KMS-11 (cell line): ENCODE measurements around the gene NAB1.

Source experiments
- H2AFZ ChIP-seq: fragments of 200-600 bp; sonication (generic); 2 replicates; pipeline ENCODE4 v1.6.1; 2016; ENCODE audit warnings: antibody characterized with exemption, mixed run types, low read depth
- H3K27ac ChIP-seq: fragments of 200-600 bp; sonication (generic); 2 replicates; pipeline ENCODE4 v1.6.1; 2016; ENCODE audit warnings: mild to moderate bottlenecking, mixed run types
- H3K27me3 ChIP-seq: fragments of 200-600 bp; sonication (generic); 2 replicates; pipeline ENCODE4 v1.6.1; 2017; ENCODE audit warnings: mild to moderate bottlenecking, low read depth, mixed run types, moderate library complexity; ENCODE audit not compliant: insufficient read depth
- H3K36me3 ChIP-seq: fragments of 200-600 bp; sonication (generic); 2 replicates; pipeline ENCODE4 v1.6.1; 2017; ENCODE audit warnings: mild to moderate bottlenecking, mixed run types; ENCODE audit not compliant: insufficient read depth
- H3K4me1 ChIP-seq: fragments of 200-600 bp; sonication (generic); 2 replicates; pipeline ENCODE4 v1.6.1; 2016; ENCODE audit warnings: mild to moderate bottlenecking, low read depth, mixed run types; ENCODE audit not compliant: poor library complexity, severe bottlenecking
- H3K4me2 ChIP-seq: fragments of 200-600 bp; sonication (generic); 2 replicates; pipeline ENCODE4 v1.7.0; 2016; ENCODE audit warnings: mild to moderate bottlenecking, mixed run types
- H3K4me3 ChIP-seq: fragments of 200-600 bp; sonication (generic); IDR thresholded peaks from 2 replicates; pipeline ENCODE4 v1.6.1; 2017; ENCODE audit warnings: low read depth, low read length, mixed read lengths; ENCODE audit not compliant: insufficient read depth
- H3K79me2 ChIP-seq: fragments of 200-600 bp; sonication (generic); 2 replicates; pipeline ENCODE4 v1.6.1; 2016; ENCODE audit warnings: low read depth, mixed run types; ENCODE audit not compliant: insufficient read depth
- H3K9ac ChIP-seq: fragments of 200-600 bp; sonication (generic); 2 replicates; pipeline ENCODE4 v1.6.1; 2016; ENCODE audit warnings: mild to moderate bottlenecking, mixed run types
- H4K20me1 ChIP-seq: fragments of 200-600 bp; sonication (generic); 2 replicates; pipeline ENCODE4 v1.6.1; 2016; ENCODE audit warnings: mild to moderate bottlenecking, mixed run types; ENCODE audit not compliant: insufficient read depth
- CTCF ChIP-seq: fragments of 200-600 bp; sonication (generic); conservative IDR thresholded peaks from 2 replicates; pipeline ENCODE4 v1.6.1; 2017; ENCODE audit warnings: low read depth, mild to moderate bottlenecking, antibody characterized with exemption, low read length, moderate library complexity, mixed read lengths

The NAB1 gene

GRCh38 chr2:190636361-190636760, 12.5 kb upstream of the NAB1 start:
- TF ChIP-seq CTCF, result no peak
- H4K20me1 ChIP-seq, result no peaks in the 10 kb centered on the region
- no peak overlapping the region for H3K4me3 ChIP-seq
- no peak overlapping the region for H2AFZ ChIP-seq
- H3K27ac ChIP-seq, result no peak overlapping the region
- H3K4me1 ChIP-seq, result no peaks in the 10 kb centered on the region
- H3K79me2 ChIP-seq, result no peaks in the 10 kb centered on the region
- no peak overlapping the region for H3K9ac ChIP-seq
- H3K36me3 ChIP-seq, result no peaks in the 10 kb centered on the region
- H3K27me3 ChIP-seq, result no peaks in the 10 kb centered on the region
- no peak overlapping the region for H3K4me2 ChIP-seq

- Histone ChIP-seq H3K27ac (no peak overlapping the region), H3K4me2 (no peak overlapping the region)
These were observed 11.6 kb upstream of the NAB1 start for GRCh38 chr2:190637281-190637734.

GRCh38 chr2:190637903-190638618, 10.8 kb upstream of the NAB1 start:
- Histone ChIP-seq H3K4me1 (no peaks in the 10 kb centered on the region), H3K36me3 (no peaks in the 10 kb centered on the region), H3K27ac (no peak overlapping the region), H3K4me2 (no peak overlapping the region), H3K27me3 (no peaks in the 10 kb centered on the region), H3K79me2 (no peaks in the 10 kb centered on the region), H2AFZ (no peak overlapping the region), H3K4me3 (no peak overlapping the region), H4K20me1 (no peaks in the 10 kb centered on the region), H3K9ac (no peak overlapping the region)
- TF ChIP-seq CTCF, result no peak

More at GRCh38 chr2:190637281-190637734, 11.6 kb upstream of the NAB1 start:
- no peak for TF ChIP-seq CTCF
- H3K9ac ChIP-seq, result no peak overlapping the region
- no peak overlapping the region for H2AFZ ChIP-seq
- no peaks in the 10 kb centered on the region for H3K4me1 ChIP-seq
- no peaks in the 10 kb centered on the region for H3K27me3 ChIP-seq
- no peaks in the 10 kb centered on the region for H4K20me1 ChIP-seq
- no peaks in the 10 kb centered on the region for H3K36me3 ChIP-seq
- no peaks in the 10 kb centered on the region for H3K79me2 ChIP-seq
- no peak overlapping the region for H3K4me3 ChIP-seq

GRCh38 chr2:190640117-190640516, 8.8 kb upstream of the NAB1 start:
- Histone ChIP-seq H3K36me3 (no peaks in the 10 kb centered on the region), H3K27ac (no peak overlapping the region), H3K27me3 (no peaks in the 10 kb centered on the region), H3K79me2 (no peaks in the 10 kb centered on the region), H2AFZ (no peak overlapping the region), H3K4me2 (no peak overlapping the region), H3K9ac (no peak overlapping the region), H3K4me3 (no peak overlapping the region), H4K20me1 (no peaks in the 10 kb centered on the region), H3K4me1 (no peaks in the 10 kb centered on the region)
- no peak for TF ChIP-seq CTCF
